Peyer's patch (tissue), 4 donors: ENCODE measurements around the gene CHRNE.

Experiments used
- POLR2A ChIP-seq, 2 donors: fragments of 450-650 bp; IDR thresholded peaks; one replicate each; pipeline ENCODE4 v1.5.1; 2017; ENCODE audit warnings: antibody characterized with exemption in 2 of 2, mild to moderate bottlenecking in 2 of 2, moderate library complexity in 2 of 2
- TF ChIP-seq, protein P1 (sequence below), 6 experiments: fragments of 450-650 bp in 4 of 6; fragments of 200-600 bp in 2 of 6; sonication (generic) in 1 of 6; IDR thresholded peaks; one replicate each; pipeline ENCODE4 v1.5.1; 2017 to 2019; ENCODE audit warnings: antibody characterized with exemption in 6 of 6, mild to moderate bottlenecking in 3 of 6, moderate library complexity in 1 of 6

DNA sequence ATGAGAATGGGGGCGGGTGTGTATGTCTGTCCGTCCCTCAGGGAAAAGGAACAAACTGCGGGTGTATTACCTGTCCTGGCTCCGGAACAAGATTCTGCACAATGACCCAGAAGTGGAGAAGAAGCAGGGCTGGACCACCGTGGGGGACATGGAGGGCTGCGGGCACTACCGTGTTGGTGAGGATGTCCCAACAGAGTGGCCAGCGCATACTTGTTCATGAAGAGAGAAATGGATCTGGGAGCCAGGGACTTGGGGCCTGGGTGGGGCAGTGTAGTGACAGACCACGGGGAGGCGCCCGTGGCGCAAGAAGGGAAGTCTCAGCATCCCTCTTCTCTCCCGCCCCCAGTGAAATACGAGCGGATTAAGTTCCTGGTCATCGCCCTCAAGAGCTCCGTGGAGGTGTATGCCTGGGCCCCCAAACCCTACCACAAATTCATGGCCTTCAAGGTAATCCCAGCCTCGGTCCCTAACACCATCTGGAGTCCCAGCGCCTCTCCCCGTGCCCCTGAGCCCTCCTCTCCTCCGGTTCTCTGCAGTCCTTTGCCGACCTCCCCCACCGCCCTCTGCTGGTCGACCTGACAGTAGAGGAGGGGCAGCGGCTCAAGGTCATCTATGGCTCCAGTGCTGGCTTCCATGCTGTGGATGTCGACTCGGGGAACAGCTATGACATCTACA lies 7.1 kb downstream of the CHRNE start:
- TF ChIP-seq, protein P1, sequence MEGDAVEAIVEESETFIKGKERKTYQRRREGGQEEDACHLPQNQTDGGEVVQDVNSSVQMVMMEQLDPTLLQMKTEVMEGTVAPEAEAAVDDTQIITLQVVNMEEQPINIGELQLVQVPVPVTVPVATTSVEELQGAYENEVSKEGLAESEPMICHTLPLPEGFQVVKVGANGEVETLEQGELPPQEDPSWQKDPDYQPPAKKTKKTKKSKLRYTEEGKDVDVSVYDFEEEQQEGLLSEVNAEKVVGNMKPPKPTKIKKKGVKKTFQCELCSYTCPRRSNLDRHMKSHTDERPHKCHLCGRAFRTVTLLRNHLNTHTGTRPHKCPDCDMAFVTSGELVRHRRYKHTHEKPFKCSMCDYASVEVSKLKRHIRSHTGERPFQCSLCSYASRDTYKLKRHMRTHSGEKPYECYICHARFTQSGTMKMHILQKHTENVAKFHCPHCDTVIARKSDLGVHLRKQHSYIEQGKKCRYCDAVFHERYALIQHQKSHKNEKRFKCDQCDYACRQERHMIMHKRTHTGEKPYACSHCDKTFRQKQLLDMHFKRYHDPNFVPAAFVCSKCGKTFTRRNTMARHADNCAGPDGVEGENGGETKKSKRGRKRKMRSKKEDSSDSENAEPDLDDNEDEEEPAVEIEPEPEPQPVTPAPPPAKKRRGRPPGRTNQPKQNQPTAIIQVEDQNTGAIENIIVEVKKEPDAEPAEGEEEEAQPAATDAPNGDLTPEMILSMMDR (IDR thresholded peaks at IDR 0.05), result no peak
- no peak for TF ChIP-seq POLR2A (IDR thresholded peaks at IDR 0.05)
